ENCODE data around the gene MS4A6A. TPM values are rescaled to one million over a fixed set of nuclear protein-coding genes. Genes with fewer than 3 reads are reported as not detected.
A peak's percentile ranks its signal among the peaks of the same experiment; 100 is the strongest.
"Not testable (repeated sequence)": the region's sequence is repeated elsewhere in the genome, so short reads cannot be mapped to it uniquely, and the experiment has no call there.

MS4A6A gene
- total RNA-seq, 2 donors from 2014 or later = 20.2 to 57.3 TPM

DNA sequence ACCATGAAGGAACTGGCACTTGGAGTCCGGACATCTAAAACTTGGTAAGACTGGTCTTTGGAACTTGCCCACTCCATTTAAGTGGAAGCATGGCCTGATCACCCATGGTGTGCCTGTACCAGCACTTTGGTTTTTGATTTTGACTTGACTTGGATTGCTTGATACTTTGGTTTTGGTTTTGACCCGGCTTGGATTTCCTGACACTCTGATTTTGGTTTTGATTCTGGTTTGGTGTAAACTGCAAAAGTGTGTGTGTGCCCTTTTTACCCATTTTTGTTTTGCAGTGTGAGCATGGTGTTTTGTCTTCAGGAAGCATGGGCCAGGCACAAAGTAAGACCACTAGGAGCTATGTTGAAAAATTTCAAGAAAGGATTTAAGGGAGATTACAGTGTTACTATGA, 3.2 kb upstream of the MS4A6A start:
- intact Hi-C loops (cut with DNase I, micrococcal nuclease); ATAC-seq; DNase-seq: not testable (repeated sequence)

DNA sequence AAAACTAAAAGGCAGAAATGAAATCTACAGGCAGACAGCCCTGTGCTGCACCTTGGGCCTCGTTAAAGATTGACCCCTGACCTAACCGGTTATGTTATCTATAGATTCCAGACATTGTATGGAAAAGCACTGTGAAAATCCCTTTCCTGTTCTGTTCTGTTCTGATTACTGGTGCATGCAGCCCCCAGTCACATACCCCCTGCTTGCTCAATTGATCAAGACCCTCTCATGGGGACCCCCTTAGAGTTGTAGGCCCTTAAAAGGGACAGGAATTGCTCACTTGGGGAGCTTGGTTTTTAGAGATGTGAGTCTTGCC, 2.6 kb upstream of the MS4A6A start:
- DNase-seq; ATAC-seq; intact Hi-C loops (cut with DNase I, micrococcal nuclease): not testable (repeated sequence)

DNA sequence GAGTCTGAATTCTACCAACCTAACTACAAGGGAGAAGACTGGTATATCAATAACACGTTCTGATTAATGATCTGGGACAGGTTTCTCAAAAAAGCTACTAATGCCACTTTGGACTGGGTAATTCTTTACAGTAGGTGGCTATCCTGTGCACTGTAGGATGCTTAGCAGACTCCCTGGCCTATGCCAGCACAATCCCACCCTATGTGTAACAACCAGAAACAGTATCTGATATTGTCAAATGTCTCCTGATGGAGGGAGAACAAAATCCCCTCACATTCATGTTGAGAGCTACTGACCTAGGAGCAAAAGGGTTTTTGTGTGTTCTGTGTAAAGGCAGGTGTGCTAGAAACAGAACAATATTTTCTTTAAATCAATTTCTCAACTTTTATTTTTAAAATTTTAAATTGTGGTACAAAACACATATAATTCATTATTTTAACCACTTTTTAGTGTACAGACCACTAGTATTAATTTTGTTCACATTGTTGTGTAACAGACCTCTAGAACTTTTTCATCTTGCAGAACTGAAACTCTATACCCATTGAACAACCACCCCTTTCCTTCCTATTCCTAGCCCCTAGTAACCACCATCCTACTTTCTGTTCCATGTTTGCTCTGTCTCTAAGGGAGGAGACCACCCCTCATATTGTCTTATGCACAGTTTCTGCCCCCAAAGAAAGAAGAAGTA, 2.1 kb upstream of the MS4A6A start:
- intact Hi-C loops (cut with DNase I, micrococcal nuclease) = no loop called here
- DNase-seq (no peak), ATAC-seq (no peak)

DNA sequence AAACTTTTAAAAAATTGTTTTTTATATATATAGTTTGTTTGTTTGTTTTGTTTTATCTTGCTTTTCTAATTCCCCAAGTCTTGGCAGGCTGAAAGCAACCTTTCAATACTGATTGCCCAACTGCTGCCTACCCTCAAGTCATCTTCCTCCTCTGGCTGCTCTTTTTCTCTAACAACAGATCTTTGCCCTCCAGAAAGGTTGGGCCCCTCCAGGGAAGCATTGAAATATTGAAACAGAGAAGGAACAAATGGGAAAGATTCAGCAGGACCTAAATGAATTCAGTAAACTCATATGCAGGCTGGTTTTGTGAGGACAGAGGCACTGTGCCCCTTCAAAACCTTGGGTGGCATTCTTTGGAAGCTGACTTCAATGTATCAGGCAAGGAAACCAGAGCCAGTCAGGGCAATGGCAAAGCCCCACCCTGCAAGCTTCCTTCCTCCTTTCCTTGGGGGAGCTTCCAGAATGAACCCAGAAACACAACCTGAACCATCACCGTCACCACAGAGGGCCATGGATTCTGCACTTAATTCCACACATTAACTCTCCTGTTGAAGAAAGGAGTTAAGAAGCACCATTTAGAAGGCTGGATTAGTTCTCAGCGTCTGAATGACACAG, 815 bp upstream of the MS4A6A start:
- no peak for DNase-seq
- no peak for ATAC-seq
- intact Hi-C loops (cut with DNase I, micrococcal nuclease) = no loop called here

DNA sequence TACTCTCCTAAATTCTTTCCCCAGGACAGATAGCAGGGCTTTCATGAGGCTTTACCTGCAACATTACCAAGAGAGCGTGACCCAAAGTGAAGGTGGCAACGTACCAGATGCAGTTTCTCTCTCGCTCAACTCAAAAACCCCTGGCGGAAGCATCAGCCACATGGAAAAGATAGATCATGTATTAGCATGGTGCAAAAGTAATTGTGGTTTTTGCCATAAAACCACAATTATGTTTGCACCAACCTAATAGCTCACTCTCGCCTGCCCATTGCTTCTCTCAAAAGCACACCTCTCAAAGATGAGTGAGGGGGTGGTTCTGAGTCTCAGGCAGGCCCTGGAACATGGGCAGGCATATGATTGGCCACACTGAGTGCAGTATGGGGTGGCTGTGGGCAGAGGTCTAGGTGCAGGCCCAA, 7.0 kb downstream of the MS4A6A start:
- ATAC-seq = no peak
- intact Hi-C loops (cut with DNase I, micrococcal nuclease) = no loop called here
- no peak for DNase-seq

DNA sequence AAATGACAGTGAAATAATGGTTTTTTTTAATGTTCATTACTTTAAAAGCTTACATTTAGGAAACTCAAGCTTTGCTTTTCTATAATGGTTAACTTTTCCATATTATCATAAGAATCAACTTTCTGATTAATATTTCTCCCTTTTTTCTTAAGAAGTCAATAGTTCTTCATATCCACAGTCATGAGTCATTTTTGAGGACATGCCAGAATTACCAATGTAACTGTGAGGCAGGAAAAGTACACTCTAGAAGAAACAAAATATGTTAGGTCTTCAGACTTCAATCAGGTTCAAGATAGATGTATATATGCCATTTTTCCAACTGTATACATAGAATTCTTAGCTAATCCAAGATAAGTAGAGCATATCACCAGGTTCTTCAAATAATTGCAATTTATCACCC, 10.9 kb downstream of the MS4A6A start:
- ATAC-seq = no peak
- intact Hi-C loops (cut with DNase I, micrococcal nuclease) = no loop called here

DNA sequence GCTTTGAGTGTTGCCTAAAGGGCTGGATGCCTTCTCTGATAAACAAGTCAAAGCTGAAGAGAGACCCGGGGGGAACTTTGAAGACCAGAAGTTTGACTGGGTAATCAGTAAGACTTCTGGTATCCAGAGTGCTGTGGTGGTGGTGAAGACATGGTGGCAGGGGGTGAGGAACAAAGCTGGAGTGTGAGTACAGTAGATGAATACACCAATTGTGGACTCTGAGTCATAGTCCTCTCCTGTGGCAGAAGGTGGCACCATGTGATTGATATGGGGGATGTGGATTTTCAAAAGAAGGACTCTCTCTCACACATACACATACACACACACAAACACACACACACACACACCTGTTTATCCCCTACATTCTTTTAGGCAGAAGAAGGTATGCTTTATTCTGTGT, 12.3 kb downstream of the MS4A6A start:
- intact Hi-C loops (cut with DNase I, micrococcal nuclease) = no loop called here
- DNase-seq (no peak), ATAC-seq (no peak)

More for the DNA sequence above, 10.9 kb downstream of the MS4A6A start:
- DNase-seq = no peak

DNA sequence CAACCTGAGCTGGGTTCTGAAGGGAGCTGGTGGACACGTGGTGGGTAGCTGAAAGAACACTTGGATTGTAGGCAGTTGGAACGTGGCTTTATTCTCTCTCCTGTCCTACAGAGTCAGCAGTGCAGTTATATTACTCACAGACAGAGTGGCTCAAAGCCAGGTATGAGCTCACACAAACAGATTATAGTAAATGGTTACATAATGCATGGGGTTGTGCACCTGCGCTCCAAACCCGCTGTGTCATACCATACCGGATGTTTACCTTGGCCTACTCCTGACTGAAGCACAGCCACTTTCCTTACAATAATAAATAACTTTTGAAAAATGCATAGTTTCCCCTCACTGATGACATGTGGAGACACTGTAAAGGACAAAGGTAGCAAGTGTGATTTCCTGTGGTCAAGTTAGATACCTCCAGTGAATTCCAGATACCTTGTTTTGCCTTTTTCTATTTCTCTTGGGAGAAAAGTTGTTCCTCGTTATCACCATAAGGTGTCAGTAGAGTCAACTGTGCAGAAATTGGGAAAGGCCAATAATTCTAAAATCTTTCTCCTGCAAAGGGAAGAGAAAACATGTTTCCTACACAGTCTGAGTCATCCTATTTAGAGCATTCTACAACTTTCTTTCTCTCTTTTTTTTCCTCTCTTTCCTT, 13.5 kb downstream of the MS4A6A start:
- DNase-seq = peak in 1 of 2 donors; percentile 49
- intact Hi-C loops (cut with DNase I, micrococcal nuclease) = no loop called here
- peak; percentile 80 for ATAC-seq

DNA sequence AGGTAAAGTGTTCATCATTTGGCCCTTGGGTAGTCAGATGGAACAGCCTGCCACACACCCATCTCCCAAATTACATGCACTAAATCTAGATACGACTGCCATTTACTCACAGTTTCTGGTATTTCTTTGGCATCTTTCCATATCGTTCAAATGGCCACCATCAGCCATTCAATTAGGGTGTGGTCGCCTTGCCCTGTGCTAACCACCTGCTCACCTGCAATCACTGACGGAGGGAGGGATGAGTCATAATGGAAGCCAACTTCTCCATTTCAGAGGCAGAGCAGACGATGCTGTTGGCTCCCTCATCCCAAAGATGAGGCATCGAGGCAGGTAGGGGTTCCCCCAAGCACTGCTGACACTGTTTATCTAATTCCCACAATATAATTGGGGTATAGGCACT, 14.6 kb downstream of the MS4A6A start:
- ATAC-seq (peak; percentile 77), DNase-seq (no peak)
- intact Hi-C loops (cut with DNase I, micrococcal nuclease) = no loop called here

DNA sequence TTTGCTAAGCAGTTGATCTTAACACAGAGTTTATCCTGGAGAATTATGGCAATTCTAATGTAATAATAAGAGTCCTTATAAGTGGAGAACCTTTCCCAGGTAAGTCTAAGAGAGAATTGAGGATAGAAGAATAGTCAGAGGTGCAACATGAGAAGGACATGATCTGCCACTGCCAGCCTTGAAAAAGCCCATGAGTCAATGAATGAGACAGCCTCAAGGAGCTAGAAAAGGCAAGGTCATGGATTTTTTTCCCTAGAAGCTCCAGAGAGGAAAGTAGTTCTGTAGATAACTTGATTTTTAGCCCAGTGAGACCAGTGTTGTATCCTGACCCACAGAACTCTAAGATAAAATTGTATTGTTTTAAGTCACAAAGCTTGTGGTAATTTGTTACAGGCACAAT, 16.9 kb downstream of the MS4A6A start:
- DNase-seq (no peak), ATAC-seq (no peak)
- intact Hi-C loops (cut with DNase I, micrococcal nuclease) = no loop called here

DNA sequence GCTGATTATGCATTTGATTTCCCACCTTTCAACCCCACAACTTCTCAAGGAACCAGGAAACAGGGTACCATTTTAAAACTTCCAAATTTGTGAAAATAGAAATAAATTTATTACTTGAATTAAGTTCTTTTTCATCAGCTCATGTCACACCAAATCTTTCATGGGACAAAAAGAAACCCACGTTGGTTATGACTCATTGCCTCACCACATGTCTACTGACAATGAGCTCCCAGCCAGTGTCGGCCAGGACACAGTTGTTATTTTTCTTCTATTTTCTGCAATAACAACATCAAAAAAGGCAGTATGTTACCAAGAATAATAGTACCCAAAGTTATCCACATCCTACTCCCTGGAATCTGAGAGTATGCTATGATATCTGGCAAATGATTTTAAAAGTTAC, 17.3 kb downstream of the MS4A6A start:
- no peak for DNase-seq
- ATAC-seq = no peak
- intact Hi-C loops (cut with DNase I, micrococcal nuclease) = no loop called here

DNA sequence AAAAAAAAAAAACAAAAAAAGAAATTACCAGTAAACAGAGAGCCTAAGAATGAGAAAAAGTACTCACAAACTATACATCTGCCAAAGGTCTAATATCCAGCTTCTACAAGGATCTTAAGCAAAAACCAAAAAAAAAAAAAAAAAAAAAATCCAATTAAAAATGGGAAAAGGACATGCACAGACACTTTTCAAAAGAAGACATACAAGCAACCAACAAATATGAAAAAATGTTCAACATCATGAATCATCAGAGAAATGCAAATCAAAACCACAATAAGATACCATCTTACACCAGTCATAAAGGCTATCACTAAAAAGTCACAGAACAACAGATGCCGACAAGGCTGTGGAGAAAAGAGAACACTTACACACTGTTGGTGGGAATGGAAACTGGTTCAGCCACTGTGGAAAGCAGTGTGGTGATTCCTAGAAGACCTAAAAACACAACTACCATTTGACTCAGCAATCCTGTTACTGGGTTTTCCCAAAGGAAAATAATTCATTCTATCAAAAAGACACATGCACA, 18.3 kb downstream of the MS4A6A start:
- no peak for ATAC-seq
- intact Hi-C loops (cut with DNase I, micrococcal nuclease) = no loop called here
- no peak for DNase-seq

DNA sequence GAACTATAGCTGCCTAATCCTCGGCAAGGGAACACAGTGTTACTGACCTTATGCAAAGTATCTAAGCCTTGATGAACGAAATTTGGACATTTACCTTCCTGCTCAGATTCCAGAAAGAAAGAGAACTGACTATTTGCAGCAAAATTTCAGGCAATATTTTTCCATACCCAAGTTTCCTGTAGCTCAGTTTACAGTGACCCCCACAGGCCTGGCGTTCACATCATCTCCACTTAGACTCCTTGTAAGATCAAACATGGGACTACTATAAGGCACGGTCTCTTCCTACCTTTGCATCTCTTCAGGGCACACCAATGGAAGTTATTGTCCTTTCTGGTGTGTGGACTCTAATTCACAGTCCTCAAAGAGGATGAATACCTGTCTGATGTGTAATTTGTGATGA, 21.1 kb downstream of the MS4A6A start:
- intact Hi-C loops (cut with DNase I, micrococcal nuclease) = no loop called here
- DNase-seq (no peak), ATAC-seq (no peak)

DNA sequence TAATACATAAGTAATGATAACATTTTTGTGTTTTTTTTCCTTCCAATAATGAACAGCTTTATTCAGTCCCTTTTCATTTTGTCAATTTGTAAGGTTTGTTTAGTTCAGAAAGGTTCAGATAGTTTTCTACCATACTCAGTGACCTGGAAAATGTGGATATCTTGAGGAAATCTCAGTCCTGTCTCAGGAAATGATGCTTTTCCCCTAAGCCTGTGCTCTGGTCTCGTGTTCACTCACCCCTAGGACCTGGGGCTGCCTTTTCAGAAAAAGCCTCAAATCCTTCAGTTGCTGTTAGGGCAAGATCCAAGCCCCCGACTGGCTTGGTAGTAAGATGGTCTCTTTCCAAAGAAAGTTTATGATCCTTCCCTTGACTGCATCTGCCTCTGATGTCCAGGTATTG, 21.8 kb downstream of the MS4A6A start:
- DNase-seq (no peak), ATAC-seq (no peak)
- intact Hi-C loops (cut with DNase I, micrococcal nuclease) = no loop called here

DNA sequence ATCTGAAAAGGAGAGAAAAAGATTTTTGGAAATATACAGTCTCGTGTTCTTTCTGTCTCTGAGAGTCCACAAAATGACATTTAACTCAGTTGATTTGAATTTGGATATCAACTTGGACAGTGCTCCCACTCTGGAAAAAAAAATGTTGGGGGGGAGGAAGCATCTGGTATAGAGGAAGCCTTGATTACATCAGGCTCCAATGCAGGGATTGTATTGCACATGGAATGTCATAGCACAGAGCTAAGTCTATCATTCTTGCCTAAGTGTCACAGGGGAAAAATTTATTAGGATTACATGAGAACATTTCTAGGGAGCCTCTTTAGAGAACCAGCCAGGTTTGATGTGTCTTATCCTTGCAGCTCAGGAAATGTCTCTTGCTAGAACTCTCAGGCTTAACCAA, 23.0 kb downstream of the MS4A6A start:
- intact Hi-C loops (cut with DNase I, micrococcal nuclease) = no loop called here
- no peak for DNase-seq
- ATAC-seq = no peak

DNA sequence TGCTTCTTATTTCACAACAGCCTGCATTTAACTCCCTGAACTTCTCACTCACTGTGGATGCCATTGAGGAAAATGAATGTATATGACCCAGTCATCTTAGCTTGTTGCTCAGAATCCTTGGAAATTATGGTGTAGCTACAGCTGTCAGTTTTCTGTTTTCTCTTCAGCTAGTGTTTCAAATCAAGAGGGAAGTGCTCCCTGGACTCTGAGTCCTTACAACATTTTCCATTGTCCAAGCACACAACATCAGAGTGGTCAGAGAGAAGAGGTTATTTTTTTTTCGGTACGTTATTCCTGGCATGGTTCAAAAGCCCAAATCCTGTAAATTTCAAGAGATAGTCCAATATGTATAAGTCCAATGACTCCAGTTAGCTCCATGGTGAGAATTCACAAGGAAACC, 23.6 kb downstream of the MS4A6A start:
- no peak for DNase-seq
- no peak for ATAC-seq
- intact Hi-C loops (cut with DNase I, micrococcal nuclease) = no loop called here

DNA sequence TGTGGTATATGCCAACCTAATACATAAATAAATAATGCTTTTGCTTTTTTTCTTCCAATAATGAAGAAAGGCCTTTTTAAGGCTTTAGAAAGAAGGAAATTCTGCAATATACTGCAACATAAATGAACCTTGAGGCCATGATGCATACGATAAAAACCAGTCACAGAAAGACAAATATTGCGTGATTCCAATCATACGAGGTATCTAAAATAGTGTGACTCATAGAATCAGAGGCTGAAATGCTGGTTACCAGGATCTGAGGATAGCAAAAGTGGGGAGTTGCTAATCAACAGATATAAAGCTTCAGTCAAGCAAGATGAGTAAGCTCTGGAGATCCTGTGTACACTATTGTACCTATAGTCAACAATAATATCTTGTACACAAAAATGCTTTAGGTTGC, 24.2 kb downstream of the MS4A6A start:
- ATAC-seq = no peak
- intact Hi-C loops (cut with DNase I, micrococcal nuclease) = no loop called here

DNA sequence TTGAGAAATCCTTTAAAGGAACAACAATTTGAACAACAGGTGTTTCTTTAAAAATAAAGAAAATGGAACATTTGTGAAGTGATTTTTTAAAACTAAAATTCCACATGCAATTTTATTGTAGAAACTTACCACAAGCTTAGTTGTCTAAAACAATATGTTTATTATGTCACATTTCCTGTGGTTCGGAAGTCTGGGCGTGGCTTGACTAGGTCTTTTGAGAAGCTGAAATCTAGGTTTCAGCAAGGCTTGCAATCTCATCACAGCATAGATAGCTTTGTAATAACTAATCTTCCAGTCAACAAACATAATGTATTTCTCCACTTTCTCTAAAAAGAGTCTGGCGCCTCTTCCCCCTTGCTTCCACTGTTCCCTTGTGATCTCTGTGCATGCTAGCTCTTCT, 27.0 kb downstream of the MS4A6A start:
- ATAC-seq = no peak
- DNase-seq = no peak
- intact Hi-C loops (cut with DNase I, micrococcal nuclease) = no loop called here

More for the DNA sequence above, 24.2 kb downstream of the MS4A6A start:
- no peak for DNase-seq

DNA sequence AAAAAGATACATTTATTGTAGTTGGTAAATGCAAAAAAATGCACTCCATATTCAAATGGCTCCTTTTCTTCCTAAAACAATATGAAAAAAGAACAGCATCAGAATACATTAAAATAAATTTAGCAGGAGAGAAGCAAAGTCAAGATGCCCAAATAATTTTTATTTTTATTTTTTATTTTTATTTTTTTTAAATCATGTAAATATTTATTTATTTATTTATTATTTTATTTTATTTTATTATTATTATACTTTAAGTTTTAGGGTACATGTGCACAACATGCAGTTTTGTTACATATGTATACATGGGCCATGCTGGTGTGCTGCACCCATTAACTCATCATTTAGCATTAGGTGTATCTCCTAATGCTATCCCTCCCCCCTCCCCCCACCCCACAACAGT, 30.2 kb downstream of the MS4A6A start:
- intact Hi-C loops (cut with DNase I, micrococcal nuclease); ATAC-seq; DNase-seq: not testable (repeated sequence)

DNA sequence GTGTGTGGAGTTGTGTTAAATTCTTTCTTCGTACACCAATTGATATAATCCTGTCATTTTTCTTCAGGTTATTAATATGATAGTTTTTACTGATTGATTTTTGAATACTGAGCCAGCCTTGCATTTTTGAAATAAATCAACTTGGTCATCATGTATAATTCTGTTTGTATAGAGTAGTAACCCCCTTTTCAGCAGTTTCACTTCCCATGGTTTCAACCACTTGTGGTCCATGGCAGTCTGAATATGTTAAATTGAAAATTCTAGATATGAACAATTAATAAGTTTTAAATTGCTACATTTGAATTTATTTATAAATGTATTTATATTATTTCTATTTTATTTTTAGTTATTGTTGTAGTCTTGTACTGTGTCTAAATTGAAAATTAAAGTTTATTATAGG, 32.6 kb downstream of the MS4A6A start:
- intact Hi-C loops (cut with DNase I, micrococcal nuclease) = no loop called here
- no peak for ATAC-seq
- DNase-seq = no peak

Data from left colon (tissue), 2 donors.